GM12878 (cell line): ENCODE measurements around the gene ZNF608. TPM values are rescaled to one million over a fixed set of nuclear protein-coding genes. Genes with fewer than 3 reads are reported as not detected.

Experiments used
- ATAC-seq: fragments of 200-7000 bp; cut with Tn5 transposase; 3 replicates; pipeline ENCODE4 v1.9.1; 2020; ENCODE audit warnings: mild to moderate bottlenecking, moderate library complexity
- BruUV-seq: library from RNA; stranded (reverse); fragments of 400-500 nt; replicated peaks from 2 replicates; lab custom pipeline; 2021; lab: Mats Ljungman, UMichigan
- CTCF ChIA-PET: fragments of 300-600 bp; sonication (Branson Sonifier 250); formaldehyde crosslinking; extraction: SDS; loops from one replicate; lab custom pipeline; 2021; ENCODE audit warnings: inconsistent platforms; lab: Yijun Ruan, JAX
- POLR2A ChIA-PET: fragments of 350-600 bp; formaldehyde crosslinking; extraction: SDS; loops from one replicate; lab custom pipeline; 2021; ENCODE audit warnings: inconsistent platforms; lab: Charles Lee
- RAD21 ChIA-PET: fragments of 300-600 bp; sonication (Branson Sonifier 250); formaldehyde crosslinking; loops from one replicate; lab custom pipeline; 2023; ENCODE audit warnings: antibody characterized with exemption; ENCODE audit not compliant: unreplicated experiment; lab: Charles Lee
- SMC1A ChIA-PET: fragments of 300-600 bp; sonication (Branson Sonifier 250); formaldehyde crosslinking; loops from one replicate; lab custom pipeline; 2023; ENCODE audit not compliant: unreplicated experiment, uncharacterized antibody; lab: Charles Lee
- DNase-seq: peaks from one replicate; pipeline ENCODE4 v3.0.0-alpha.2; 2011; ENCODE audit warnings: low read depth, low spot score
- FAIRE-seq: peaks from 3 replicates; lab custom pipeline; 2011; peaks lifted over from hg19 to GRCh38; lab: Jason Lieb, UNC
- H2AFZ ChIP-seq: 2 replicates; pipeline ENCODE4 v1.6.0; 2011; ENCODE audit warnings: low read depth, low read length, control low read depth; ENCODE audit not compliant: control insufficient read depth
- H3K27ac ChIP-seq: 2 replicates; pipeline ENCODE4 v1.5.1; 2011; ENCODE audit warnings: control low read depth; ENCODE audit not compliant: control insufficient read depth, insufficient read depth
- H3K27me3 ChIP-seq, 2 experiments: replicated peaks in 1 of 2; 2 replicates each; pipeline versions ENCODE4 v1.6.0 to v1.6.1; 2011; ENCODE audit warnings: low read length in 1 of 2; ENCODE audit not compliant: control insufficient read depth in 2 of 2, insufficient read depth in 2 of 2
- H3K36me3 ChIP-seq, 2 experiments: 2 replicates each; pipeline ENCODE4 v1.5.1; 2011; ENCODE audit warnings: low read length in 1 of 2; ENCODE audit not compliant: control insufficient read depth in 2 of 2, insufficient read depth in 2 of 2
- H3K4me1 ChIP-seq: 2 replicates; pipeline ENCODE4 v1.6.1; 2011; ENCODE audit warnings: mild to moderate bottlenecking, low read length, moderate library complexity, mixed read lengths; ENCODE audit not compliant: control insufficient read depth, insufficient read depth
- H3K4me2 ChIP-seq: 2 replicates; pipeline ENCODE4 v1.6.0; 2011; ENCODE audit warnings: control low read depth; ENCODE audit not compliant: control insufficient read depth, insufficient read depth
- H3K4me3 ChIP-seq: fragments of 200-600 bp; sonication (generic); 2 replicates; pipeline ENCODE4 v1.5.1; 2016
- H3K79me2 ChIP-seq: 2 replicates; pipeline ENCODE4 v1.6.0; 2011; ENCODE audit warnings: low read length; ENCODE audit not compliant: control insufficient read depth, insufficient read depth
- H3K9ac ChIP-seq: 2 replicates; pipeline ENCODE4 v1.8.0; 2011; ENCODE audit warnings: low read length, control low read depth, mixed read lengths; ENCODE audit not compliant: control insufficient read depth, insufficient read depth
- H3K9me3 ChIP-seq: replicated peaks from 3 replicates; pipeline ENCODE4 v1.5.1; 2011; ENCODE audit warnings: mild to moderate bottlenecking, low read length; ENCODE audit not compliant: control insufficient read depth, insufficient read depth
- H4K20me1 ChIP-seq: 2 replicates; pipeline ENCODE4 v1.6.0; 2011; ENCODE audit not compliant: control insufficient read depth, insufficient read depth
- BRCA1 ChIP-seq: IDR thresholded peaks from 2 replicates; pipeline ENCODE4 v1.6.1; 2011; ENCODE audit warnings: low read depth, low read length, improper control_type of control experiment
- CBFB ChIP-seq: IDR thresholded peaks from 2 replicates; pipeline ENCODE4 v1.6.1; 2016; ENCODE audit warnings: antibody characterized with exemption, low read depth
- CREB1 ChIP-seq: IDR thresholded peaks from 2 replicates; pipeline ENCODE4 v1.6.1; 2012; ENCODE audit warnings: low read depth, mild to moderate bottlenecking, inconsistent platforms
- E4F1 ChIP-seq: fragments of 450-650 bp; IDR thresholded peaks from 2 replicates; pipeline ENCODE4 v1.6.1; 2018; ENCODE audit warnings: borderline replicate concordance, mild to moderate bottlenecking; ENCODE audit not compliant: partially characterized antibody
- HSF1 ChIP-seq: fragments of 150-350 bp; IDR thresholded peaks from 2 replicates; pipeline ENCODE4 v1.6.1; 2014; ENCODE audit warnings: mild to moderate bottlenecking, low read depth, low read length
- IKZF2 ChIP-seq, 2 experiments: fragments of 450-650 bp; IDR thresholded peaks; 2 replicates each; pipeline ENCODE4 v1.6.1; 2017; ENCODE audit warnings: mild to moderate bottlenecking in 2 of 2, moderate library complexity in 2 of 2
- JUNB ChIP-seq: IDR thresholded peaks from 2 replicates; pipeline ENCODE4 v1.6.1; 2016; ENCODE audit warnings: antibody characterized with exemption, mild to moderate bottlenecking
- NBN ChIP-seq: fragments of 450-650 bp; IDR thresholded peaks from 2 replicates; pipeline ENCODE4 v1.6.1; 2016
- NR2F1 ChIP-seq: fragments of 450-650 bp; conservative IDR thresholded peaks from 2 replicates; pipeline ENCODE4 v1.6.1; 2017; ENCODE audit warnings: mild to moderate bottlenecking
- POLR2A ChIP-seq: IDR thresholded peaks from 2 replicates; pipeline ENCODE4 v1.6.1; 2011; ENCODE audit warnings: low read depth, mild to moderate bottlenecking, low read length
- POU2F2 ChIP-seq: IDR thresholded peaks from 3 replicates; pipeline ENCODE4 v1.6.1; 2011; ENCODE audit warnings: low read depth, mild to moderate bottlenecking, low read length, borderline replicate concordance
- RAD51 ChIP-seq: fragments of 450-650 bp; IDR thresholded peaks from 2 replicates; pipeline ENCODE4 v1.6.1; 2016; ENCODE audit warnings: moderate library complexity, mild to moderate bottlenecking, inconsistent platforms
- RUNX3 ChIP-seq: IDR thresholded peaks from 2 replicates; pipeline ENCODE4 v1.6.1; 2012; ENCODE audit warnings: low read length, inconsistent platforms
- SRF ChIP-seq, 2 experiments: IDR thresholded peaks; 2 replicates each; pipeline ENCODE4 v1.6.1; 2011; ENCODE audit warnings: low read depth in 2 of 2, low read length in 2 of 2, mild to moderate bottlenecking in 1 of 2, moderate library complexity in 1 of 2
- STAT3 ChIP-seq: IDR thresholded peaks from 2 replicates; pipeline ENCODE4 v1.6.1; 2011; ENCODE audit warnings: low read depth, low read length, improper control_type of control experiment
- SUPT20H ChIP-seq: IDR thresholded peaks from 2 replicates; pipeline ENCODE4 v1.6.1; 2011; ENCODE audit warnings: low read depth, mild to moderate bottlenecking, low read length, moderate library complexity, borderline replicate concordance; ENCODE audit not compliant: control insufficient read depth
- WRNIP1 ChIP-seq: IDR thresholded peaks from 2 replicates; pipeline ENCODE4 v1.6.1; 2011; ENCODE audit warnings: low read depth, low read length, improper control_type of control experiment, borderline replicate concordance
- ZNF217 ChIP-seq: fragments of 450-650 bp; IDR thresholded peaks from 2 replicates; pipeline ENCODE4 v1.6.1; 2017; ENCODE audit warnings: antibody characterized with exemption, mild to moderate bottlenecking
- WGBS: methylation state at CpG from one replicate; pipeline ENCODE4 v1.1.6; 2016; ENCODE audit warnings: low lambda C conversion rate; ENCODE audit not compliant: insufficient replicate concordance, insufficient coverage; ENCODE audit errors: missing lambda C conversion rate; 5-methylcytosine and 5-hydroxymethylcytosine counted together
- in situ Hi-C: fragments of 300-500 bp; cut with MboI; formaldehyde crosslinking; loops from 9 replicates; pipeline ENCODE4 v1.14.3; 2018; ENCODE audit warnings: mixed read lengths
- intact Hi-C: fragments of 100-400 bp; cut with micrococcal nuclease; formaldehyde crosslinking; loops from one replicate; pipeline ENCODE4 v1.14.2; 2022; ENCODE audit not compliant: unreplicated experiment
- polyA plus RNA-seq, 11 experiments: library from polyadenylated mRNA; depleted of rRNA in 4 of 11; unstranded in 6 of 11; stranded (reverse) in 5 of 11; fragments of >200 nt; fragmentation: Nextera tagmentation in 4 of 11; fragmentation: Illumina TruSeq in 1 of 11; extraction: Ambion mirVana in 4 of 11; extraction: Trizol in 1 of 11; gene quantifications; 1 replicate in 1 of 11; 2 replicates in 10 of 11; pipeline versions ENCODE4 v1.2.1 to v1.2.3, GENCODE V29; 2011 to 2016; ENCODE audit warnings: inconsistent platforms in 2 of 11, missing spikeins in 2 of 11, low read depth in 1 of 11
- total RNA-seq, 4 experiments: library from RNA; depleted of rRNA in 3 of 4; stranded (reverse); fragments of >200 nt in 3 of 4; fragmentation: Illumina TruSeq in 1 of 4; extraction: Trizol in 1 of 4; gene quantifications; 2 replicates each; pipeline versions ENCODE4 v1.2.1 to v1.2.3, GENCODE V29; 2013 to 2021

The ZNF608 gene
- total and polyA plus RNA-seq, 10 of the 15 experiments (the other 5 are each of a cell fraction or from before 2014, with no cell fraction given) = 0.19 to 6.7 (median 0.64) TPM

GRCh38 chr5:124764585-124764984 is 18.1 kb upstream of the ZNF608 start:
- Histone ChIP-seq H3K79me2 (no peaks in the 10 kb centered on the region), H3K4me2 (no peak overlapping the region), H4K20me1 (no peaks in the 10 kb centered on the region), H3K9ac (no peak overlapping the region), H2AFZ (no peak overlapping the region), H3K4me1 (no peaks in the 10 kb centered on the region), H3K9me3 (no peaks in the 10 kb centered on the region)
- DNase-seq (no peak), ATAC-seq (no peak), FAIRE-seq (no peak)
- in situ Hi-C loops = no loop called here
- CTCF ChIA-PET = interaction anchor here (0.6 to 1.8 kb wide), 2 partner anchors 13 to 86 kb away, joined by 3 to 5 read pairs; no protein-coding TSS in a partner anchor
- intact Hi-C loops = no loop called here
- 100% methylated on average over 1 of the region's 1 CpG for WGBS
- TF ChIP-seq E4F1 (no peak), POU2F2 (no peak), CBFB (no peak), RAD51 (no peak), NBN (no peak), POLR2A (no peak), SRF (IDR thresholded peaks at IDR 0.05; ENCODE audit: low read depth in 2 of 2, low read length in 2 of 2) (no peak), IKZF2 (IDR thresholded peaks at IDR 0.05) (no peak), BRCA1 (no peak), SUPT20H (no peak), STAT3 (no peak), JUNB (no peak), ZNF217 (no peak), RUNX3 (no peak), WRNIP1 (no peak), HSF1 (no peak), CREB1 (no peak), NR2F1 (no peak)
- TF ChIP-seq, all 136 proteins: peak for 0
- no peak overlapping the region for H3K4me3 ChIP-seq
- no TSS peak for BruUV-seq
- H3K27ac ChIP-seq = no peak overlapping the region
- ChIA-PET RAD21 (interaction anchor here (0.7 to 1.4 kb wide), 3 partner anchors 12 to 144 kb away, joined by 3 to 4 read pairs (median 3); no protein-coding TSS in a partner anchor), SMC1A (interaction anchor here (0.8 to 2.6 kb wide), 4 partner anchors 13 to 42 kb away, joined by 3 to 9 read pairs (median 6); no protein-coding TSS in a partner anchor), POLR2A (no interaction called here)
- no peaks in the 10 kb centered on the region for H3K27me3 ChIP-seq
- no peaks in the 10 kb centered on the region for H3K36me3 ChIP-seq
